Upper lobe of left lung (tissue), 6 donors: ENCODE data around the gene NSD2. TPM values are rescaled to one million over a fixed set of nuclear protein-coding genes. Genes with fewer than 3 reads are reported as not detected.
A peak's percentile ranks its signal among the peaks of the same experiment; 100 is the strongest.

Experiments used
- ATAC-seq, 2 donors: fragments of 200-7000 bp; cut with Tn5 transposase; one replicate each; pipeline ENCODE4 v1.9.1; 2022; ENCODE audit warnings: mild to moderate bottlenecking in 2 of 2, moderate library complexity in 2 of 2; ENCODE audit not compliant: low FRiP score in 2 of 2
- DNase-seq, 2 donors: peaks; one replicate each; pipeline ENCODE4 v3.0.0-alpha.2; 2019 to 2020
- H3K27ac ChIP-seq, 4 donors: fragments of 200-600 bp; sonication (generic); one replicate each; pipeline ENCODE4 v1.5.1; 2016 to 2019
- H3K27me3 ChIP-seq, 4 donors: fragments of 200-600 bp; sonication (generic); one replicate each; pipeline ENCODE4 v1.5.1; 2017 to 2019
- H3K36me3 ChIP-seq, 4 donors: fragments of 200-600 bp; sonication (generic); one replicate each; pipeline ENCODE4 v1.5.1; 2016 to 2019
- H3K4me1 ChIP-seq, 4 donors: fragments of 200-600 bp; sonication (generic); one replicate each; pipeline ENCODE4 v1.5.1; 2018 to 2019
- H3K4me3 ChIP-seq, 4 donors: fragments of 200-600 bp; sonication (generic); one replicate each; pipeline ENCODE4 v1.5.1; 2017 to 2019; ENCODE audit warnings: mild to moderate bottlenecking in 2 of 4, moderate library complexity in 1 of 4
- H3K9me3 ChIP-seq, 4 donors: fragments of 200-600 bp; sonication (generic); one replicate each; pipeline ENCODE4 v1.5.1; 2018 to 2019
- EP300 ChIP-seq, 4 donors: sonication (generic); formaldehyde crosslinking; IDR thresholded peaks; one replicate each; pipeline ENCODE4 v1.5.1; 2017; ENCODE audit warnings: antibody characterized with exemption in 4 of 4, control low read depth in 2 of 4
- POLR2A ChIP-seq, 4 donors: fragments of 450-650 bp; IDR thresholded peaks; one replicate each; pipeline ENCODE4 v1.5.1; 2016 to 2017; ENCODE audit warnings: antibody characterized with exemption in 4 of 4, mild to moderate bottlenecking in 2 of 4
- POLR2AphosphoS5 ChIP-seq, 2 donors: sonication (generic); formaldehyde crosslinking; IDR thresholded peaks; one replicate each; pipeline ENCODE4 v1.5.1; 2017; ENCODE audit warnings: antibody characterized with exemption in 2 of 2
- WGBS, 2 donors: methylation state at CpG; one replicate each; pipeline ENCODE4 v1.1.5; 2017 to 2018; 5-methylcytosine and 5-hydroxymethylcytosine counted together
- total RNA-seq, 6 donors: library from RNA; depleted of rRNA in 4 of 6; stranded (reverse); fragments of >200 nt in 4 of 6; gene quantifications; one replicate each; pipeline versions ENCODE4 v1.1.0 to v1.2.1, GENCODE V29; 2016 to 2021
- TF ChIP-seq, protein P1 (sequence below), 6 experiments: fragments of 450-650 bp in 4 of 6; fragments of 200-600 bp in 2 of 6; sonication (generic) in 2 of 6; IDR thresholded peaks; one replicate each; pipeline ENCODE4 v1.5.1; 2016 to 2019; ENCODE audit warnings: antibody characterized with exemption in 6 of 6
- donor health status: DM: no; HTN: no; CAD: no; lungs with moderate emphysema.
- donor health status: DM: no; HTN: yes; CAD: no; lungs with severe emphysema.

The NSD2 gene
- total RNA-seq, 6 donors from 2014 or later, result 35.7 to 164 (median 53.1) TPM

DNA sequence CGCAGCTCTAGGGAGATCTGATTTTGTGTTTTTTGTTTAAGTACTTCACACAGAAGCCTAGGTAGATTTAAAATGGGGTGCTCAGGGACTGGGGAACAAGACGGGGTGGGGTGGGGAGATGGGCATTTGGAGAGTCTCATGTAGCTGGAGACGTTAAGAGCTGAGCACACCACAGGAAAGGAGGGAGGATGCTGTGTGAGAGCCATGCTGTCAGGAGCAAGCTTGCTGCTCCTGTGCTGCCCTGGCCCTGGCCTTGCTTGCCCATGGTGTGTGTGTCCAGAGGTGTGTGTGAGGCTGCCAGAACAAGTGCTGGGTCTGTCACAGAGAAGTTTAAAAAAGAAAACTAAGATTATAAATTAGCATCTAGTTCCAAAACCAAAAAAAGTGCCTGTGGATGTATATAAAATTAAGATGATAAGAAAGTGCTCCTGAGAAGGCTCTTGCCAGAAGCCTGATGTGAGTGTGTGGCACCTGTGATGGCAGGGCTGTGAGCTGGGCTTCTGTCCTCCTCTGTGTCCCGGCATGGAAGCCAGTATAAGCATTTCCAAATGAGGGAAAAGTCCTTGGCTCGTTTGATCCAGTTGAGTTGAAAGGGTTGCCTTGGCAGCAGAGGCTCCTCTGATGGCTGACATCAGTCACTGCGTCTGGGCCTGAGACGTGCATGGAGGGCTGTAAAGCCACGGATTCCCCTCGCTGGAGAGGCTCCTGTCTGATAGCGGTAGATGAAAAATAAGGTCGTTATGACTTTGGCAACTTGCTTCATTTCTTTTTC lies 74.1 kb downstream of the NSD2 start:
- no peak for ATAC-seq
- H3K4me3 ChIP-seq, result no peak overlapping the region
- DNase-seq, result no peak
- TF ChIP-seq, protein P1, sequence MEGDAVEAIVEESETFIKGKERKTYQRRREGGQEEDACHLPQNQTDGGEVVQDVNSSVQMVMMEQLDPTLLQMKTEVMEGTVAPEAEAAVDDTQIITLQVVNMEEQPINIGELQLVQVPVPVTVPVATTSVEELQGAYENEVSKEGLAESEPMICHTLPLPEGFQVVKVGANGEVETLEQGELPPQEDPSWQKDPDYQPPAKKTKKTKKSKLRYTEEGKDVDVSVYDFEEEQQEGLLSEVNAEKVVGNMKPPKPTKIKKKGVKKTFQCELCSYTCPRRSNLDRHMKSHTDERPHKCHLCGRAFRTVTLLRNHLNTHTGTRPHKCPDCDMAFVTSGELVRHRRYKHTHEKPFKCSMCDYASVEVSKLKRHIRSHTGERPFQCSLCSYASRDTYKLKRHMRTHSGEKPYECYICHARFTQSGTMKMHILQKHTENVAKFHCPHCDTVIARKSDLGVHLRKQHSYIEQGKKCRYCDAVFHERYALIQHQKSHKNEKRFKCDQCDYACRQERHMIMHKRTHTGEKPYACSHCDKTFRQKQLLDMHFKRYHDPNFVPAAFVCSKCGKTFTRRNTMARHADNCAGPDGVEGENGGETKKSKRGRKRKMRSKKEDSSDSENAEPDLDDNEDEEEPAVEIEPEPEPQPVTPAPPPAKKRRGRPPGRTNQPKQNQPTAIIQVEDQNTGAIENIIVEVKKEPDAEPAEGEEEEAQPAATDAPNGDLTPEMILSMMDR (IDR thresholded peaks at IDR 0.05), result no peak
- TF ChIP-seq POLR2A (IDR thresholded peaks at IDR 0.05) (no peak), EP300 (IDR thresholded peaks at IDR 0.05) (no peak), POLR2AphosphoS5 (IDR thresholded peaks at IDR 0.05) (no peak)
- no peaks in the 10 kb centered on the region for H3K9me3 ChIP-seq
- WGBS, 2 donors, result 81 to 82% methylated on average over 11 of the region's 11 CpGs
- peaks cover 5 to 45% (median 16%) of the 10 kb centered on the region in 4 donors for H3K36me3 ChIP-seq
- H3K27me3 ChIP-seq, result no peaks in the 10 kb centered on the region
- peaks cover 0 to 7% (median 3%) of the 10 kb centered on the region in 4 donors for H3K4me1 ChIP-seq
- no peak overlapping the region for H3K27ac ChIP-seq

DNA sequence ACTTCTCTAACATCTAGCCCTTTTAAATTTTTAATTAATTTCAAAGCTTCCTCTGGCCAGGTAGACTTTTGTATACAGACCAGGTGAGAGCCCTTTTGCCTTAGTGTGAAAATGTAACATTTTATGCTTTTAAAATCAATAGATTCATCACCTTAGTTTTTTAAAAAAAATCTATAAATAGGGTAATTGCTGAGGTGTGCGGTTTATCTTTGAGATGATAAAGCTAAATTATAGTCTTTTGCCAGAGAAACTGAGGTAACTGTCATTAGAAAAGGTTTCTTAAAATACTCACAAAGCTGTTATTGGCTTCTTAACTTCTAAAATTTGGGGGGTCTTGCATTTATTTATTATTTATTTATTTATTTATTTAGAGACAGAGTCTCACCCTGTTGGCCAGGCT lies 74.7 kb downstream of the NSD2 start:
- Histone ChIP-seq H3K27ac (no peak overlapping the region), H3K4me1 (peaks cover 0 to 7% (median 3%) of the 10 kb centered on the region in 4 donors), H3K27me3 (no peaks in the 10 kb centered on the region), H3K36me3 (peaks cover 5 to 44% (median 16%) of the 10 kb centered on the region in 4 donors), H3K9me3 (no peaks in the 10 kb centered on the region), H3K4me3 (no peak overlapping the region)
- DNase-seq, result no peak
- WGBS, 2 donors, result 93 to 94% methylated on average over 1 of the region's 1 CpG
- no peak for TF ChIP-seq POLR2AphosphoS5 (IDR thresholded peaks at IDR 0.05)
- TF ChIP-seq EP300 (IDR thresholded peaks at IDR 0.05), result no peak
- TF ChIP-seq POLR2A (IDR thresholded peaks at IDR 0.05), result no peak
- TF ChIP-seq, protein P1 (IDR thresholded peaks at IDR 0.05), result no peak
- ATAC-seq, result no peak

DNA sequence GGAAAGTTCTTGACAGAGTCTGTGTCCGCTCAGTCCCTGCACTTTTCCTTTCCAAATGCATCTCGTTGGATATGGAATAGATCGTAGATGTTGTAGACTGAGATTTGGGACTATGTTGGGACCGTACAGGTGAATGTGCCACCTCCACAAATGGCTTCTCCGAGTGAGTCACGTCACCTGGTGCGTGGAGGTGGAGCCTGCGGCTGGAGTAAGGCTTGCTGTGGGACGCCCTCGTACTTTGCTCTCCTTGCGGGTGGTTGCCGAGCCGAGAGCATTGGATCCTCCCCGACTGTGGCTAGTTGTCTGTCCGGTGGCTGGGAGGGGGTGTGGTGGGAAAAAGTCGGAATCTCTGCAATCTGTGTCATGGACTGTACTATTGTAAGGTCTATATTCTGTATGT lies 77.0 kb downstream of the NSD2 start:
- Histone ChIP-seq H3K36me3 (peaks cover 2 to 46% (median 20%) of the 10 kb centered on the region in 4 donors), H3K27me3 (no peaks in the 10 kb centered on the region), H3K4me3 (no peak overlapping the region), H3K27ac (no peak overlapping the region), H3K4me1 (peaks cover 0 to 7% (median 3%) of the 10 kb centered on the region in 4 donors), H3K9me3 (no peaks in the 10 kb centered on the region)
- 95 to 96% methylated on average over 16 of the region's 16 CpGs for WGBS, 2 donors
- DNase-seq (no peak), ATAC-seq (no peak)
- TF ChIP-seq POLR2A (IDR thresholded peaks at IDR 0.05) (no peak), EP300 (IDR thresholded peaks at IDR 0.05) (no peak), POLR2AphosphoS5 (IDR thresholded peaks at IDR 0.05) (no peak)
- TF ChIP-seq, protein P1 (IDR thresholded peaks at IDR 0.05), result no peak

DNA sequence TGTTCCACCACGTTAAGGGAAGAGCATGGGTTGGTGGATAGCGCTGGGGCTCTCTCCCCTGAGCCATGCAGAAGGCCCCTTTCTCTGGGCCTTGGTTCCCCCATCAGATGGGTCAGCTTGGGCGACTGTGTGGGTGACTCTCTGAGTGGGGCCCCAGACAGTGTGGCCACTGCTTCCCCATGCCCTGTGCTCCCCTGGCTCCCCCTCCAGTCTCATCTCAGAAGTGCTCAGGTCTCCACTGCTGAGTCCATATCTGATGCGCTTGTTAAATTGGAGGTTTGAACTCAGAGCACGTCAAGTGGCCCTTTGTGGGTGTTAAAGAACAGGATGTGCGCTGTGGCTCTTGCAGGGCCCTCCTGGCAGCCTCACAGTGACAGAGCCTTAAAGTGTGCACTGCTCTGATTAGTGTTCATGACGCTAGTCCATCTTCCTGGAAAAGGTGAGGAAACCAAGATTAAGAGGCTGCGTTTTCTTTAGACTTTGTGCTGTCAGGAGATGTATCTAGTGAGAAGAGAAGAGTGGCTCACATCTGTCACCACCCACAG lies 77.8 kb downstream of the NSD2 start:
- no peaks in the 10 kb centered on the region for H3K27me3 ChIP-seq
- H3K36me3 ChIP-seq, result peaks cover under 1 to 50% (median 18%) of the 10 kb centered on the region in 4 donors
- no peak for ATAC-seq
- WGBS, 2 donors, result 83 to 84% methylated on average over 8 of the region's 8 CpGs
- no peaks in the 10 kb centered on the region for H3K9me3 ChIP-seq
- H3K4me3 ChIP-seq, result no peak overlapping the region
- peaks cover 0 to 7% (median 3%) of the 10 kb centered on the region in 4 donors for H3K4me1 ChIP-seq
- no peak overlapping the region for H3K27ac ChIP-seq
- TF ChIP-seq EP300 (IDR thresholded peaks at IDR 0.05), result no peak
- TF ChIP-seq POLR2AphosphoS5 (IDR thresholded peaks at IDR 0.05), result no peak
- TF ChIP-seq POLR2A (IDR thresholded peaks at IDR 0.05), result no peak
- TF ChIP-seq, protein P1 (IDR thresholded peaks at IDR 0.05), result no peak
- DNase-seq, result peak in 1 of 2 donors; percentile 54
